Measurements from ENCODE around the gene SLC25A22. TPM values are rescaled to one million over a fixed set of nuclear protein-coding genes. Genes with fewer than 3 reads are reported as not detected.

SLC25A22 gene
- total RNA-seq, result 100 to 1,000 TPM; 156 to 166 (median 161) TPM

DNA sequence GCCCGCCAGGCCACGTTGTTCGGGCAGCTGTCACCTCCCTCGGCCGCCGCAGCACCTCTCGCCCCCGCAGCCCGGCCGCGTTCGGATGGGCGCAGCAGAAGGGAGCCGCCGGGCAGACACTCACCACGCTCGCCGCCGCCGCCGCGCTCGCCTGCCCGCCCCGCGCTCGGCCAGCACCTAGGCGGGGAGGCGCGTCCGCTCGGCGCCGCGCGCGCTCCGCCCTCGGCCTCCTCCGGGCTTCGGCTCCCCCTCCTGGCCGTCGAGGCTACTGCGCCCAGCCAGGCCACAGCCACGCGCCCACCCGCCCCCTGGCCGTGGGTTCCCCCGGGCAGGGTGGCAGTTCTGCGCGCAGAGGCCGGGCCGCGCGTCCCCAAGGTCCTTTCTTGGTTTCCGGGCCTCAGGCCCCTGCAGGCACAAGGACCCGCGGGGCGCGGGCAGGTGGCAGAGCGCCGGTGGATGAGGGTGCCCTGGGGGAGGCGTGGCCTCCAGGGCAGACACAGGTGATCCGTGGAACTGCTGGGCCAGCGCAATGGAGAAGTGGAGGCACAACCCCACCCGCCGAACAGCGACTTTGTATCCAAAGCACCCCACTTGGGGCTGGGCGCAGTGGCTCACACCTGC lies at the start of gene SLC25A22:
SLC25A22 (minus strand) TSS at position 189 of the 621 bp plus-strand sequence. CDS start 3,275 bp downstream, outside the sequence.
- peak; percentile 57 to 65 for ATAC-seq
- DNase-seq, result peak; percentile 80
- Mint-ChIP-seq H3K4me3 (peak within 1 kb of the TSS; percentile 93), H3K4me1 (ENCODE audit: low read depth) (peaks cover 11% of the 10 kb centered on the region), H3K27me3 (ENCODE audit: low read depth) (no peaks in the 10 kb centered on the region), H3K36me3 (ENCODE audit: insufficient read depth) (no peaks in the 10 kb centered on the region), H3K9me3 (no peaks in the 10 kb centered on the region)

DNA sequence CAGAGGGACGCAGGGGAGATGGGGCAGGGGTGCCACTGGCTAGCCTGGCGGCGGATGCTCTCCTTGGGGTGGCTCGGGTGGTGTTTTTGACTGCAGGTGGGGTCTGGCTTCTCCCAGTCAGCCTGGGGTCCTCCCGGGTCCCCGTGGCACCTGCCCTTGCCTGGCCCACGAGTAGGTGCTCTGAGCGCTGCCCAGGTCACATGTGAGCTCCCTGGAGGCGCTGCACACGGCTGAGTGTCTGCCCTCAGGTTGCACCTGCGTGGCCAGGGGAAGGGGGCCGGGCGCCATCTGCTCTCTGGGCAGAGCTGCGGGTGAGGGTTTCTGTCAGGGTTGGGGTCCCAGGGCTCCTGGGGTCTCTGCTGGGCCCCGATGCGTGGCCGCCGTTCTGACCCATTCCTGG lies 49.8 kb upstream of the SLC25A22 start:
- H3K4me3 Mint-ChIP-seq, result no peak overlapping the region
- peaks cover 10% of the 10 kb centered on the region for H3K27me3 Mint-ChIP-seq (ENCODE audit: low read depth)
- H3K36me3 Mint-ChIP-seq (ENCODE audit: insufficient read depth), result no peaks in the 10 kb centered on the region
- no peaks in the 10 kb centered on the region for H3K9me3 Mint-ChIP-seq
- peaks cover 12% of the 10 kb centered on the region for H3K4me1 Mint-ChIP-seq (ENCODE audit: low read depth)
- no peak for ATAC-seq
- no peak for DNase-seq

DNA sequence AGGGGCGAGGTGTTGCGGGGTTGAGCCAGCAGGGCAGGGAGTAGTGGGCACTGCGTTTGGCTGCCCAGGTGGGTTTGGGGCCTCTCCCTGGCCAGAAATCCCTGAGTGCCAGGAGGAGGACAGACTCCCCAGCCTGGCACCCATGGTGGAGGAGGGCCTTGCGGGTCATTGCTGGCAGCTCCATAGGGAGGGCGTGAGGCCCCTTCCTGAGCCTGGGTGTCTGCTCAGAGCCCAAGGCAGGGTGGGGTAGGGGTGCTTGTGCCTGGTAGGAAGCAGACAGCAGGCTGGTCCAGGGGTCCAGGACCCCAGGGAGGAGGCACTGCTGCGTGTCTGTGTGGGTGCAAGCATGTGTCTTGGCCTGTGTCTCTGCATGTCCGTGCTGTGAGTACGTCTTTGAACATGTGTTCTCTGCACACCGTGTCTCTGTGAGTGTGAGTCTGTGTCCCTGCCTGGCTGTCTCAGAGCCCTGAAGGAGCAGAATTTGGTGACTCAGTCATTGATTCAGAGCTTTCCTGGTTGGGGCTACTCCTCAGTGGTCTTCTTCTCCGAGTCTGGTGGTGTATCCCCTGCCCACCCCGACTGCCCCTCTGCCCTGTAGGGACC lies 48.5 kb upstream of the SLC25A22 start:
- Mint-ChIP-seq H3K36me3 (ENCODE audit: insufficient read depth) (no peaks in the 10 kb centered on the region), H3K4me3 (no peak overlapping the region), H3K27me3 (ENCODE audit: low read depth) (peaks cover 10% of the 10 kb centered on the region), H3K4me1 (ENCODE audit: low read depth) (peaks cover 12% of the 10 kb centered on the region), H3K9me3 (no peaks in the 10 kb centered on the region)
- DNase-seq (no peak), ATAC-seq (no peak)

DNA sequence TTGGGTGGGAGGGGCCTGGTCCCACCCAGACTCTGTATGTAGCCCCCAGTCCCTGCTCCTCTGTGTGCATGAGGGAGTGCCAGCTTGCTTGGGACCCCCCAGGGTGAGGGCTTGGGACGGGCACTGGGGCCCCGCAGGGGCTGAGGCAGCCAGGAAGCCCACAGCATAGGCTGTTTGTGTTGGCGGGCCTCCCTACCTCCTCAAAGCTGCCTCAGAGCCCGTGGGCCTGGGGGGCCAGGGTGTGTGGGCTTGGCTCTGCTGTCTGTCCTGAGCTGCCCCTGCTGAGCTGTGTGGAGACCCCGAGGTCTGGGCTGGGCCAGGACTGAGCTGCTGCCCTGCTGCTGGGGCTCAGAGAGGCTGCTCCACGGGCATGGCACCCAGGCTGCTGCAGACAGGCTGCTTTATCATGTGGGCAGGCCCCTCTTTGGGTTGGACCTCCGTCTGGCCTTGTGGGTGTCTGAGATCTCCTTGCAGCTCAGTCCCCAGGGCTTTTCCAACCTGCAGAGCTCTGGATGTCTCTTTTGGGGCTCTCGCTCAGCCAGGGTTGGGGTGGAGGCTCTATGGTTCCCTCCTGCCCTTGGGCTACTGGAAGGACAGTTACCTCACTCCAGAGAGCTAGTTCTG lies 47.9 kb upstream of the SLC25A22 start:
- ATAC-seq (no peak), DNase-seq (no peak)
- Mint-ChIP-seq H3K36me3 (ENCODE audit: insufficient read depth) (no peaks in the 10 kb centered on the region), H3K9me3 (no peaks in the 10 kb centered on the region), H3K27me3 (ENCODE audit: low read depth) (peaks cover 10% of the 10 kb centered on the region), H3K4me1 (ENCODE audit: low read depth) (peaks cover 18% of the 10 kb centered on the region), H3K4me3 (no peak overlapping the region)

DNA sequence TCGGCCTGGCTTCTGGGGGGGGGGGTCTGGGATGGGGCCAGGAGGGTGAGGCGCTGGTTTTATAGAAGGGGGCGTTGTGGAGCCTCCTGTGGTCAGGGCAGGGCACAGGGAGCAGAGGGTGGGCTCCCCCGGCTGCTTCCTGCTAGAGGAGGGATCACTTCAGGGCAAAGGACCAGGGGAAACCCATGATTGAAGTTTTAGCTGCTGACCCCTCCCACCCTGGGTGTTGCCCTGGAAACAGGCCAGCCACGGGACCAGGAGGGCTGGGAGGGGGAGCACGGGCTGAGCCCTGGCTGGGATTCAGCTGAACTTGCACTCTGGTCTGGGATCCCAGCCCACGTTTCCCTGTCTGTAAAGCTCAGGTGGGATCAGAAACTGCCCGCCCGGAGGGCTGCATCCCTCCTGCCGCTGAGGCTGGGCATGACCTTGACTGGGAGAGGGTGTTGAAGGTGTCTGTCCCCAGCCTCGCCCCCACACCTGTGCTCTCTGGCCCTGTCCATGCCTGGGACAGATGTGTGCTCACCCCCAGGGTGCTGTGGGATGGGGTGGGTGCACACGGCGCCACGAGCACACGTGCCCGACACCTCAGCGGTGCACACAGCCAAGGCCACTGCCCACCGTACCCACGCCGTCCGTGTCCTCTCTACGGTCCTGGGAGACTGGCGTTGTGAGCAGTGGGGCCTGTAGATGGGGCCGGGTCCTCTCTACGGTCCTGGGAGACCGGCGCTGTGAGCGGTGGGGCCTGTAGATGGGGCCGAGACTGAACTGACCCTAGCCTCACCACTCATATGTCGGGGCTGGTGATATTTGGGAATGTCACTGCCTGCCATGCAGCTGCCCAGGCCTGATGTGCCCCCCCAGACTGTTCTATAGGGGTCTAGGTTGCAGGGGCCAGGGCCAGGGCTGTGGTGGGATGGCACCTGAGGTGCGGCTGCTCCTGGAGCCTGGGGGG lies 46.9 kb upstream of the SLC25A22 start:
- no peaks in the 10 kb centered on the region for H3K9me3 Mint-ChIP-seq
- no peak for DNase-seq
- peaks cover 28% of the 10 kb centered on the region for H3K4me1 Mint-ChIP-seq (ENCODE audit: low read depth)
- no peaks in the 10 kb centered on the region for H3K36me3 Mint-ChIP-seq (ENCODE audit: insufficient read depth)
- peaks cover 10% of the 10 kb centered on the region for H3K27me3 Mint-ChIP-seq (ENCODE audit: low read depth)
- H3K4me3 Mint-ChIP-seq, result no peak overlapping the region
- no peak for ATAC-seq

DNA sequence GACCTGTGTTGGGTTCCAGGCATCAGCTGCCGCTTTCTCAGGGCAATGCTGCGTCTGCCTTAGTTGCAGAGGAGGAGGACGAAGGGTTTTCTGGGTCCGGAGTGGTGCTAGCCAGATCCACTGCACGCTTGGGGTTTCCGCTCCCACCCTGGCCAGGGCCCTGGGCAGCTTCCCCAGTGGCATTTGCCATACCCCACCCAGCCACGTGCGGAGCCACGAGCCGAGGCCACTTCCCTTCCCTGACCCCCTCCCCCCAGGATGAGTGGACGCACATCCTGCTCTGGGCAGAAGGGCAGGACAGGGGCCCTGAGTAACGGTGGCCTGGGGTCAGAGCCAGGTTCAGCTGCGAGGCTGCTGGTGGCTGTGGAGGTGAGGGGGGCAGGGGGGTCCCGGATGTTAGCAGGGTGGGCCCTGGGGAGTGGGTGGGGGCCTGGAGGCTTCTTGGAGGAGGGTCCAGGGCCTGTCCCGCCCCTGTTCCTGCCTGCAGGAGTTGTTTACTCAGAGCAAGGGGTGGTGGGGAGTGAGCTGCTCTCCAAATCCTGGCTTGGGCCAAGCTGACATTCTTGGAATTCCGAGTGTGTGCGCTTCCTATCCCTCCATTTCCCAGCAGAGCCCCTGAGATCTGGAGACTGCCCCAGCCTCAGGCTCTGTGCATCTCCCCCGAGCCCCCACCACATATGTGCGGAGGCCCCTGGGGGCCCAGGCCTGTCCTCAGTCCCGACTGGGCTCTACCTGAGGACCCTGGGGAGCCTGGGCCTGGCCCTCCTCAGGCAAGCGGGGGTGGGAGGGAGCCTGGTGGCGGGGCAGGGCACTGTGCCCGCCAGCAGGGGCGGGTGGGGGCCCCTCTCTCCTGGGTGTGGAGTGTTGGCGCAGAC lies 46.0 kb upstream of the SLC25A22 start:
- Mint-ChIP-seq H3K9me3 (no peaks in the 10 kb centered on the region), H3K36me3 (ENCODE audit: insufficient read depth) (no peaks in the 10 kb centered on the region), H3K27me3 (ENCODE audit: low read depth) (peaks cover 10% of the 10 kb centered on the region), H3K4me1 (ENCODE audit: low read depth) (peaks cover 28% of the 10 kb centered on the region), H3K4me3 (peak overlapping the region; percentile 71)
- ATAC-seq (no peak), DNase-seq (no peak)

DNA sequence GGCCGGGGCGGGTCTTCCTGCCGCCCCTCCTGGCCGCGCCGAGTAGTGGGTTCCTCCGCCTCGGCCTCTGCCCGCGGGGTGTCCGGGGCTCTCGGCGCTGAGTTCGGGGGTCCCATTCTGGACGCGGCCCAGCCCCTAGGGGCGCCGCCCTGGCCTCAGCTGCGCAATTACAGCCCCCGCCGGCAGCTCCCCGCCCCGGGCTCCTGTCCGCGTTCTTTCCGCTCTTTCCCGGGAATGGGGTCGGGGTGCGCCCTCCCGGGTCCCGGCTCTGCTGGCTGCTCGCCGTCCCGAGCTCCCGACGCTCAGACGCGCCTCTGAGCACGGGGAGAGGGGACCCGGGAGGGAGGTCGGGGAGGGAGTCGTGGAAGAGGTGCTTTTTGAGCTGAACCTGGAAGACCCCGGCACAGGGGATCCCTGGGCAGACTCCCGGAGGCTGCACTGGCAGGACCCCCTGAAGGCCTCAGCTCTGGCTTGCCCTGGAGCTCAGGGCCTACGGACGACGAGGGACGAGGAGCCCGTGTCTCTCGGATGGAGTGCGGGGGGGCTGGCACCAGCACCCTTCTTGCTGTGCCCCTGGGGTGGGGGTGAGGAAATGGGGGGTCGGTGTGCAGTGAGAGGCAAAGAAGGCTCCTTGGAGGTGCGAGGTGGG lies 45.1 kb upstream of the SLC25A22 start:
- ATAC-seq (peak; percentile 17 to 21), DNase-seq (no peak)
- peaks cover 5% of the 10 kb centered on the region for H3K27me3 Mint-ChIP-seq (ENCODE audit: low read depth)
- peaks cover 25% of the 10 kb centered on the region for H3K4me1 Mint-ChIP-seq (ENCODE audit: low read depth)
- no peaks in the 10 kb centered on the region for H3K9me3 Mint-ChIP-seq
- no peaks in the 10 kb centered on the region for H3K36me3 Mint-ChIP-seq (ENCODE audit: insufficient read depth)
- H3K4me3 Mint-ChIP-seq, result peak overlapping the region; percentile 71

DNA sequence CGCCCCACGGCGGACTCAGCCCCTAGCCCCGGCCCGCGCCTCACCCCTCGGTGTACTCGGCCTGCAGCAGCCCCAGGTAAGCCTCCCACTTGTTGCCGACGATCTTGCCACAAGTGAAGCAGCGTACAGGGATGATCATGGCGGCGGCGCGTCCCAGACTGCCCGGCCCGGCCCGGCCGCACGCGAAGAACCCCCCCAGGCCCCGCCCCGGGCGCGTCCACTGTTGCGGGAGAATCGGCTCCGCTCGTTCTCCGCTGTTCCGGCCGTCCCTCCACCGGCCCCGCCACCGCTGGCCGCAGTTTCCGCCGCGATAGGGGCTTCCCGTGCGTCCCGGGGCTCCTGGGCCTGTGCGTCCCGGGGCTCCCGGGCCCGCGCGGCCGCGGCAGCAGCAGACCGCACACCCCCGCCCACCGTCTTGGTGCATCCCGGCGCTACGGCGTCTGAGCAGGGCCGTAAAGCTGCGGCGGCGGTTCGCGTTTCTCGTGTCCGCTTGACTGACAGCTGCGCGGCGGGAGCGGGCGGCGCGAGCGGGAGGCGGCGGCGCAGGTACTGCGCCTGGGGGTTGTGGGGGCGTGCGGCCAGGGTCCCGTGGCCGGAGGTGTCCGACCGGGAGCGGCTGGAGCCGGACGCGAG lies 44.4 kb upstream of the SLC25A22 start, which contains the start of the genes POLR2L and TSPAN4:
POLR2L (minus strand) TSS at position 160 of the 633 bp plus-strand sequence; CDS start at position 139, 21 bp downstream.
TSPAN4 (plus strand) TSS at position 483 of the 633 bp plus-strand sequence. CDS start 7,453 bp downstream, outside the sequence.
- H3K4me3 Mint-ChIP-seq, result peak within 1 kb of the TSS; percentile 85
- ATAC-seq (peak; percentile 81 to 84), DNase-seq (peak; percentile 83)
- H3K27me3 Mint-ChIP-seq (ENCODE audit: low read depth), result peaks cover 5% of the 10 kb centered on the region
- H3K4me1 Mint-ChIP-seq (ENCODE audit: low read depth), result peaks cover 25% of the 10 kb centered on the region
- H3K36me3 Mint-ChIP-seq (ENCODE audit: insufficient read depth), result no peaks in the 10 kb centered on the region
- H3K9me3 Mint-ChIP-seq, result no peaks in the 10 kb centered on the region

DNA sequence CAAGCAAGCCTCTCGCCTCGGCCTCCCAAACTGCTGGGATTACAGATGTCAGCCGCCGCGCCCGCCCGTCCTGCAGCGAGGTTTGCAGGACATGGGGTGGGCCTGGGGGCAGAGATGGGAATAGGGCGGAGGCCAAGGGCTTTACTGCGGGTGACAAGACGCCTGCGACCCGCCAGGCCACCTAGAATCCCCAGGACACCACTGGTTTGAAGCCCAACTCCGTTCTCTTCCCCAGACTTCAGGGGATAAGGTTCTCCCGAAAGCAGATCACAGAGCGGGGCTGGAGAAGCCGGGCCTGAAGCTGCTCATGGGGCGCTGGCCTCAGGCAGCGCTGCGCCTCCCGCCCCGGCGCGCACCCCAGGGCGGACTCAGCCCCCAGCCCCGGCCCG lies 43.9 kb upstream of the SLC25A22 start:
- H3K27me3 Mint-ChIP-seq (ENCODE audit: low read depth), result peaks cover 5% of the 10 kb centered on the region
- peak overlapping the region; percentile 85 for H3K4me3 Mint-ChIP-seq
- DNase-seq (no peak), ATAC-seq (peak; percentile 43 to 46)
- H3K4me1 Mint-ChIP-seq (ENCODE audit: low read depth), result peaks cover 25% of the 10 kb centered on the region
- no peaks in the 10 kb centered on the region for H3K9me3 Mint-ChIP-seq
- H3K36me3 Mint-ChIP-seq (ENCODE audit: insufficient read depth), result no peaks in the 10 kb centered on the region

DNA sequence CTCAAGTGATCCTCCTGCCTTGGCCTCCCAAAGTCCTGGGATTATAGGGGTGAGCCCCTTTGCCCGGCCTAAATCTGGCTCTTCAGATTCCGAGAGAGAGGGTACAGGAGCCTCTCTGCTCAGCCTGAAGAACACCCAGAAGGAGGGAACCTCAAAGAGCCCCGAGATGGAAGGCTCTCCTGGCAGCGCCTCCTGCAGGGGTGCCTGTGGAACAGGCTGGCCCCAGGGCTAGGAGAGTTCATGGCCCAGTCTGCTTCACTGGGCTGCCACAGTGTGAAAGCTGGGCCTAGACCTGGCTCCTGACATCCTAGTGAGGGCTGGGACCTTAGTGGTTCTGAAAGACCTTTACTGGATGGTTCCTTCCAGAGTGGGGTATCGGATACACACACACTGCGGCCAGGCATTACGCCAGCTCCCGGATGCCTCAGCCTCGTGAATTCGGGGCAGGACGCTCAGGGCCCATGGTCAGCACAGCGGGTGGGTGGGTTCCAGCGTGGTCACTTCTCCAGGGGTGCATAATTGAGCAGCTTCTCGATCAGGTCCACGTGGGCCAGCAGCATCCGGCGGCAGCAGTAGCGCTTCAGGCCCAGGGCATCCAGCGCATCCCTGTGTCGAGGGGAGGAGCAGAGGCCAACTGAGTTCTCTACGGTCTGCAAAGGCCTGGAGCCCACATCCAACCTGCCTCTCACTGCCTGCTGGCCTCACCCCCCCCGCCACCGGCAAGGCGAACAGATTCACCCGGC lies 42.0 kb upstream of the SLC25A22 start:
- Mint-ChIP-seq H3K4me1 (ENCODE audit: low read depth) (peaks cover 25% of the 10 kb centered on the region), H3K36me3 (ENCODE audit: insufficient read depth) (no peaks in the 10 kb centered on the region), H3K4me3 (peak overlapping the region; percentile 85), H3K9me3 (no peaks in the 10 kb centered on the region), H3K27me3 (ENCODE audit: low read depth) (peaks cover 3% of the 10 kb centered on the region)
- ATAC-seq (no peak), DNase-seq (no peak)

DNA sequence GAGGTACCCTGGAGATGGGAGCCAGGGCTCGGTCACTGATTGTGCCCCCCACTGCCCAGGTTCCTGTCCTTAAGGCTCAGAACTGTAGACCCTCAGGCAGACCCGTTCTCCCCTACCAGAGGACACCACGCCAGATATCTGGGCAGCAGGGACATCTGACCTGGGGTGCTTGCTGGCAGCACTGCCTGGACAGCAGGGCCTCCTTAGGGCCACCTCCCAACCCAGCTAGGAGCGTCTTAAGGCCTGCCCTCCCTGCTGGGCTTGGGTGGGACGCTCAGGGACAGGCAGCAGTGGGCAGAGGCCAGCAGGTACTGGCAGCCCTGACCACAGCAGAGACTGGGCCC lies 41.2 kb upstream of the SLC25A22 start:
- ATAC-seq, result no peak
- Mint-ChIP-seq H3K27me3 (ENCODE audit: low read depth) (peaks cover 3% of the 10 kb centered on the region), H3K4me1 (ENCODE audit: low read depth) (peaks cover 27% of the 10 kb centered on the region), H3K36me3 (ENCODE audit: insufficient read depth) (no peaks in the 10 kb centered on the region), H3K9me3 (no peaks in the 10 kb centered on the region), H3K4me3 (no peak overlapping the region)
- no peak for DNase-seq
